Mucosa of descending colon (tissue), 3 donors: ENCODE measurements around the gene EPB41L2. TPM values are rescaled to one million over a fixed set of nuclear protein-coding genes. Genes with fewer than 3 reads are reported as not detected.
"Not testable (repeated sequence)": the region's sequence is repeated elsewhere in the genome, so short reads cannot be mapped to it uniquely, and the experiment has no call there.

Experiments used
- ATAC-seq: fragments of 200-7000 bp; cut with Tn5 transposase; one replicate; pipeline ENCODE4 v1.9.1; 2020; ENCODE audit warnings: mild to moderate bottlenecking, moderate library complexity
- DNase-seq, 3 donors: peaks; one replicate each; pipeline ENCODE4 v3.0.0-alpha.2; 2020
- H3K36me3 ChIP-seq: fragments of 200-600 bp; one replicate; pipeline ENCODE4 v1.8.0; 2021; ENCODE audit warnings: low read depth, mild to moderate bottlenecking
- H3K4me1 ChIP-seq: fragments of 200-600 bp; one replicate; pipeline ENCODE4 v1.8.0; 2021; ENCODE audit warnings: low read depth, mild to moderate bottlenecking
- H3K4me3 ChIP-seq: fragments of 200-600 bp; one replicate; pipeline ENCODE4 v1.8.0; 2021; ENCODE audit warnings: mild to moderate bottlenecking
- H3K9me3 ChIP-seq: fragments of 200-600 bp; one replicate; pipeline ENCODE4 v1.8.0; 2021; ENCODE audit warnings: mild to moderate bottlenecking
- intact Hi-C, 2 donors: fragments of 100-400 bp; cut with DNase I in 1 of 2; cut with micrococcal nuclease in 1 of 2; formaldehyde crosslinking; loops; one replicate each; pipeline versions ENCODE4 v1.11.0 to v1.11.1; 2022; cut with DNase I, micrococcal nuclease
- total RNA-seq, 3 donors: library from RNA; stranded (reverse); fragmentation: NEBNext Ultra II Directional in 2 of 3; extraction: Animal tissue kit (Norgen Biotek cat#: 25700) in 2 of 3; gene quantifications; one replicate each; pipeline versions ENCODE4 v1.2.1 to v1.2.4, GENCODE V29; 2021 to 2023
- TF ChIP-seq, protein P1 (sequence below): fragments of 200-600 bp; IDR thresholded peaks from one replicate; pipeline ENCODE4 v1.8.0; 2022; ENCODE audit warnings: antibody characterized with exemption, mild to moderate bottlenecking
- donor health status: DM: no; HTN: no; CAD: no; lungs with moderate emphysema.
- donor health status: DM: no; HTN: no; CAD: no.
- donor health status: DM: no; HTN: yes; CAD: no.

Gene EPB41L2
- total RNA-seq, 3 donors from 2014 or later, result 80.1 to 148 (median 93.0) TPM

- peak; percentile 64 for ATAC-seq
- TF ChIP-seq, protein P1, sequence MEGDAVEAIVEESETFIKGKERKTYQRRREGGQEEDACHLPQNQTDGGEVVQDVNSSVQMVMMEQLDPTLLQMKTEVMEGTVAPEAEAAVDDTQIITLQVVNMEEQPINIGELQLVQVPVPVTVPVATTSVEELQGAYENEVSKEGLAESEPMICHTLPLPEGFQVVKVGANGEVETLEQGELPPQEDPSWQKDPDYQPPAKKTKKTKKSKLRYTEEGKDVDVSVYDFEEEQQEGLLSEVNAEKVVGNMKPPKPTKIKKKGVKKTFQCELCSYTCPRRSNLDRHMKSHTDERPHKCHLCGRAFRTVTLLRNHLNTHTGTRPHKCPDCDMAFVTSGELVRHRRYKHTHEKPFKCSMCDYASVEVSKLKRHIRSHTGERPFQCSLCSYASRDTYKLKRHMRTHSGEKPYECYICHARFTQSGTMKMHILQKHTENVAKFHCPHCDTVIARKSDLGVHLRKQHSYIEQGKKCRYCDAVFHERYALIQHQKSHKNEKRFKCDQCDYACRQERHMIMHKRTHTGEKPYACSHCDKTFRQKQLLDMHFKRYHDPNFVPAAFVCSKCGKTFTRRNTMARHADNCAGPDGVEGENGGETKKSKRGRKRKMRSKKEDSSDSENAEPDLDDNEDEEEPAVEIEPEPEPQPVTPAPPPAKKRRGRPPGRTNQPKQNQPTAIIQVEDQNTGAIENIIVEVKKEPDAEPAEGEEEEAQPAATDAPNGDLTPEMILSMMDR, result no peak
- intact Hi-C loops, result no loop called here
- H3K4me3 ChIP-seq, result no peak overlapping the region
- H3K9me3 ChIP-seq, result no peaks in the 10 kb centered on the region
- no peak for DNase-seq
- no peaks in the 10 kb centered on the region for H3K36me3 ChIP-seq
- H3K4me1 ChIP-seq, result peaks cover 2% of the 10 kb centered on the region
Observed at GRCh38 chr6:130995783-130996447, 67.1 kb downstream of the EPB41L2 start.

GRCh38 chr6:130994319-130995097, 68.5 kb downstream of the EPB41L2 start:
- H3K4me1 ChIP-seq, result peaks cover 2% of the 10 kb centered on the region
- DNase-seq (no peak), ATAC-seq (no peak)
- no peaks in the 10 kb centered on the region for H3K36me3 ChIP-seq
- H3K4me3 ChIP-seq, result no peak overlapping the region
- H3K9me3 ChIP-seq, result no peaks in the 10 kb centered on the region
- intact Hi-C loops, result no loop called here
- TF ChIP-seq, protein P1, result no peak

DNA sequence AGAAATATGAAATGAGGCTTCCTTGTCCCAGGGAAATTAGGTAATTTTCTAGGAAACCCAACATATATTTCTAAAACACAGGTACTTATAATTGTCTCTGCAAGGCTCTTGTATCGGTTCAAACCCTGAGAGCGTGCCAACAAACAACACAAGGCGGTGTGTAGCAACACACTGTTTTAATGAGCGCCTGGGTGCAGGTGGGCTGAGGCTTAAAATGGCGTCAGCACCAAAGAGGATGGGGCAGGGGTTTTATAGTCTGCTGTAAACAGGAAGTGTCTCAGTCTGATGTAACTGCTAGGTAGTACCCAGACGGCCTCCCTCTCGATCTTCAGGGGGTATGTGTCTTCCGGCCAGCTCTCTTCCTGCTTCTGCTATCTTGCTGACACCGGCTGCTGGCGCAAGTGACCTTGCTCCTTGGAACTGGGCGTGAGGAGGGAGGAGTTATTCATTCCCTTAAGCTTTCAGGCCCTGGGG, 69.7 kb downstream of the EPB41L2 start:
- DNase-seq, result peak; percentile 48 to 76 (median 75)
- intact Hi-C loops, result no loop called here
- H3K4me3 ChIP-seq, result no peak overlapping the region
- TF ChIP-seq, protein P1, result no peak
- H3K9me3 ChIP-seq, result no peaks in the 10 kb centered on the region
- H3K36me3 ChIP-seq, result no peaks in the 10 kb centered on the region
- ATAC-seq, result peak; percentile 82
- peaks cover 2% of the 10 kb centered on the region for H3K4me1 ChIP-seq

DNA sequence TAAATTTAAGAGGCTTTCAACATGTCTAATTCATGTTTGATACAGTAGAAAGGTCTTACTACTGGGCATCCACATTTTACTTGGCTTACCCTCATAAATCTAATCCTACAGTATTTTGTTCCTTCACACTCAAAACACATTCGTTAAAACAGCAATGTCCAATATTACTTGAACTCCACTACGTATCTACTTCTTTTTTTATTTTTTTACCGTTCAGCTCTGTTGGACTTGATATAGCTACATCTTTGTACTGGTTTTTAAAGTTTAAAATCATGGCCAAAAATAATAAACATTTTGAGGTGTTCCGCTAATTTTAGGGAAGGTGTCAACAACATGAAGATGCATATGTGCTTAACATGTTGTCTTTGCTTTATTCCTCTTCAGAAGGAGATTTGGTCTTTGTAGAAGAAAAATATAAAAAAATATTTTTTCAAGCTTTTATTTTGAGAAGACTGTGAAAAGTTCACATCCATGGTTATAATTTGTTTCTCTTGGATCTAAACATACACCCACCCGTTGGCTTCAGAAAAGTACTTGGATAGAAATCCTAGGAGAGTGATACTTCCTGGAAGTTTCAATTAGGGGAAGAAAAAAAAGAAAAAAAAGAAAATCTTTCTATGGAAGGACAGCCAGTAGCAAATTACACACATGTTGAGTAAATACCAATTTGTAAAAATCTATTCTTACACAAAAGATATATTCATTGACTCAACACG, 71.5 kb downstream of the EPB41L2 start:
- Histone ChIP-seq H3K9me3 (no peaks in the 10 kb centered on the region), H3K4me1 (peaks cover 2% of the 10 kb centered on the region), H3K4me3 (no peak overlapping the region), H3K36me3 (no peaks in the 10 kb centered on the region)
- intact Hi-C loops, result no loop called here
- ATAC-seq (no peak), DNase-seq (no peak)
- TF ChIP-seq, protein P1, result no peak

GRCh38 chr6:130987539-130987938, 75.5 kb downstream of the EPB41L2 start:
- ATAC-seq, DNase-seq, H3K4me3 ChIP-seq, H3K9me3 ChIP-seq, H3K4me1 ChIP-seq, intact Hi-C loops, H3K36me3 ChIP-seq: not testable (repeated sequence)

GRCh38 chr6:130985115-130985514, 77.9 kb downstream of the EPB41L2 start:
- no peak for DNase-seq
- Histone ChIP-seq H3K9me3 (no peaks in the 10 kb centered on the region), H3K4me3 (no peak overlapping the region), H3K4me1 (no peaks in the 10 kb centered on the region), H3K36me3 (no peaks in the 10 kb centered on the region)
- TF ChIP-seq, protein P1, result no peak
- intact Hi-C loops, result no loop called here
- ATAC-seq, result no peak
